C4-2B (cell line): ENCODE measurements around the gene INPP5K.
"Not testable (repeated sequence)": the region's sequence is repeated elsewhere in the genome, so short reads cannot be mapped to it uniquely, and the experiment has no call there.

Experiments used
- H3K27ac ChIP-seq: fragments of 450-650 bp; 2 replicates; pipeline ENCODE4 v1.5.1; 2017
- CTCF ChIP-seq: fragments of 450-650 bp; conservative IDR thresholded peaks from 2 replicates; pipeline ENCODE4 v1.5.1; 2017; ENCODE audit warnings: mild to moderate bottlenecking
- ZFX ChIP-seq: fragments of 450-650 bp; IDR thresholded peaks from 2 replicates; pipeline ENCODE4 v1.6.1; 2017

INPP5K gene

GRCh38 chr17:1516388-1517161 is at the start of gene INPP5K:
INPP5K (minus strand) TSS chr17:1516612; CDS start chr17:1516499, 113 bp downstream.
- TF ChIP-seq CTCF (no peak), ZFX (no peak)
- peak within 1 kb of the TSS; percentile 86 for H3K27ac ChIP-seq

GRCh38 chr17:1565877-1566276 is 49.5 kb upstream of the INPP5K start:
- no peak overlapping the region for H3K27ac ChIP-seq
- TF ChIP-seq ZFX (no peak), CTCF (no peak)

- TF ChIP-seq ZFX (no peak), CTCF (no peak)
- H3K27ac ChIP-seq = no peak overlapping the region
Observed at GRCh38 chr17:1563786-1564613, 47.6 kb upstream of the INPP5K start.

- not testable (repeated sequence) for H3K27ac ChIP-seq
Observed at GRCh38 chr17:1563471-1563785, 47.0 kb upstream of the INPP5K start.

- TF ChIP-seq ZFX (peak; percentile 85), CTCF (no peak)
- H3K27ac ChIP-seq = peak overlapping the region; percentile 85
Observed at GRCh38 chr17:1562176-1562643, 45.8 kb upstream of the INPP5K start.

- no peak; the same call in 1 of the 2 replicates for TF ChIP-seq CTCF
- TF ChIP-seq ZFX = no peak
- peak overlapping the region; percentile 85 for H3K27ac ChIP-seq
Observed at GRCh38 chr17:1561420-1562175, 45.2 kb upstream of the INPP5K start.

- H3K27ac ChIP-seq = peak overlapping the region; percentile 85
Observed at GRCh38 chr17:1560858-1561355, 44.5 kb upstream of the INPP5K start.

More at GRCh38 chr17:1560858-1561355, 44.5 kb upstream of the INPP5K start:
- TF ChIP-seq ZFX = no peak
- TF ChIP-seq CTCF = no peak
